Mammary epithelial cell (primary cell): Measurements from ENCODE around the gene AGPAT4.

Experiments
- EZH2 ChIP-seq: IDR thresholded peaks from 2 replicates; pipeline ENCODE4 v1.6.1; 2012; ENCODE audit warnings: low read length, inconsistent platforms, borderline replicate concordance
- TF ChIP-seq, protein P1 (sequence below), 2 donors: IDR thresholded peaks in 1 of 2; conservative IDR thresholded peaks in 1 of 2; 2 replicates each; pipeline ENCODE4 v1.5.1; 2011 to 2012; ENCODE audit warnings: inconsistent platforms in 2 of 2, low read length in 2 of 2, mild to moderate bottlenecking in 2 of 2, control low read depth in 1 of 2, low read depth in 1 of 2; ENCODE audit not compliant: insufficient read depth in 1 of 2; ENCODE audit errors: extremely low read depth in 1 of 2

DNA sequence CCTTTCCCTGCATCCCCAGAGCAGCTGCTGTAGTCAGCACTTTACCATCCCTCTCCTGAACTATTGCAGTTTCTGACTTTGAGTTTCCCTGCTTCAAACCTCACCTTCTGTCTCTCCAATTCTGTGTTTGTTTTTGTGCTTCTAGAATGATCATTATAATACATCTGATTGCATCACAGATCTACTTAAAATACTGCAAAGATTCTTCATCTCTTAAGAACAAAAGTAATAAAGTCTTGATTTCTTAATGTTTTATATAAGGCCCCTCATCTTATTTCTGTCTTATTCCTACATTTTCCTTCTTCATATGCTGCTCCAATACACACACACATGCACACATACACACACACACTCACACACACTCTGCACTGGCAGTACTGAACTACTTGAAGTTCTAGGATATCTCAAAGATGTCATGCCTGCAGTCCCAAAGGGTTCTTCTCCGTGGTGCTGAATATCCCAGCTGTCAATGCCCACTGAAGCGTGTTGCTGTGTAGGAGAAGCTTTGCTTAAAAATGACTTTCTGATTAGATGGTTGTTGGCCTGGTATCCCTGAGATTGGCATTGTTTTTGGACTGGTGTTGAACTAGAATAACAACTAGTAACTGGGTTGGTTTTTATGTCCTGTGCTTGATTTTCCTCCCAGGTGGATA lies 185.1 kb downstream of the AGPAT4 start:
- TF ChIP-seq, protein P1, sequence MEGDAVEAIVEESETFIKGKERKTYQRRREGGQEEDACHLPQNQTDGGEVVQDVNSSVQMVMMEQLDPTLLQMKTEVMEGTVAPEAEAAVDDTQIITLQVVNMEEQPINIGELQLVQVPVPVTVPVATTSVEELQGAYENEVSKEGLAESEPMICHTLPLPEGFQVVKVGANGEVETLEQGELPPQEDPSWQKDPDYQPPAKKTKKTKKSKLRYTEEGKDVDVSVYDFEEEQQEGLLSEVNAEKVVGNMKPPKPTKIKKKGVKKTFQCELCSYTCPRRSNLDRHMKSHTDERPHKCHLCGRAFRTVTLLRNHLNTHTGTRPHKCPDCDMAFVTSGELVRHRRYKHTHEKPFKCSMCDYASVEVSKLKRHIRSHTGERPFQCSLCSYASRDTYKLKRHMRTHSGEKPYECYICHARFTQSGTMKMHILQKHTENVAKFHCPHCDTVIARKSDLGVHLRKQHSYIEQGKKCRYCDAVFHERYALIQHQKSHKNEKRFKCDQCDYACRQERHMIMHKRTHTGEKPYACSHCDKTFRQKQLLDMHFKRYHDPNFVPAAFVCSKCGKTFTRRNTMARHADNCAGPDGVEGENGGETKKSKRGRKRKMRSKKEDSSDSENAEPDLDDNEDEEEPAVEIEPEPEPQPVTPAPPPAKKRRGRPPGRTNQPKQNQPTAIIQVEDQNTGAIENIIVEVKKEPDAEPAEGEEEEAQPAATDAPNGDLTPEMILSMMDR (conservative IDR thresholded peaks at IDR 0.05 in 1 of 2, IDR thresholded peaks at IDR 0.05 in 1 of 2; ENCODE audit: extremely low read depth in 1 of 2, insufficient read depth in 1 of 2, low read depth in 1 of 2, low read length in 2 of 2): no peak
- TF ChIP-seq EZH2: no peak
